Inflammatory macrophage treated with lipopolysaccharide for 4 hours (primary cell): ENCODE results near the gene ELL2.
"Not testable (repeated sequence)": the region's sequence is repeated elsewhere in the genome, so short reads cannot be mapped to it uniquely, and the experiment has no call there.

ENCODE experiments used
- DNase-seq: peaks from one replicate; pipeline ENCODE4 v3.0.0-alpha.2; 2020

Gene ELL2

GRCh38 chr5:95927927-95928723, 33.5 kb downstream of the ELL2 start:
- no peak for DNase-seq

DNA sequence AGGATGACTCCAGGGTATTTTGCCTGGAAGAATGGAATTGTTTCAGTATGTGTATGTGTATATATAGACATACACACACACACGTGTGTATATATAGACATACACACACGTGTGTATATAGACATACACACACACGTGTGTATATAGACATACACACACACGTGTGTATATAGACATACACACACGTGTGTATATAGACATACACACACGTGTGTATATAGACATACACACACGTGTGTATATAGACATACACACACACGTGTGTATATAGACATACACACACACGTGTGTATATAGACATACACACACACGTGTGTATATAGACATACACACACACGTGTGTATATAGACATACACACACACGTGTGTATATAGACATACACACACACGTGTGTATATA, 34.4 kb downstream of the ELL2 start:
- DNase-seq: not testable (repeated sequence)

DNA sequence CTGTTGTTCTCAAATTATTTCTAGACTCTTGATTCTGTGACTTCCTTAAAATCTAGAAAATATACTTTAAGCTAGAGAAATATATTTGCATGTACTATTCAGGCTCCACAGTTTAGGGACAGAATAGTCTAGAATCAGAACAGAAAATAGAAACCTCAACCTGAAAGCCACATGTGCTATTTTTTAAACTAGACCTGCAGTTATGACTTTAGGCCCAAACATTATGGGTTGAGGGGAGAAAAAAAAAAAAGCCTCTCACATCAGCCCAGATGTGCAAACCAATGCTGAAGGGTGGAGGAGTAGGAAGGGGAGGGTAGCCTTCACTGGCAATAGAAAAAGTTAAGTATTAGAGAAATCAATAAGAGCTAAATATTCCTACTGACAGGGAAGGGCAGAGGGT, 35.7 kb downstream of the ELL2 start:
- no peak for DNase-seq

DNA sequence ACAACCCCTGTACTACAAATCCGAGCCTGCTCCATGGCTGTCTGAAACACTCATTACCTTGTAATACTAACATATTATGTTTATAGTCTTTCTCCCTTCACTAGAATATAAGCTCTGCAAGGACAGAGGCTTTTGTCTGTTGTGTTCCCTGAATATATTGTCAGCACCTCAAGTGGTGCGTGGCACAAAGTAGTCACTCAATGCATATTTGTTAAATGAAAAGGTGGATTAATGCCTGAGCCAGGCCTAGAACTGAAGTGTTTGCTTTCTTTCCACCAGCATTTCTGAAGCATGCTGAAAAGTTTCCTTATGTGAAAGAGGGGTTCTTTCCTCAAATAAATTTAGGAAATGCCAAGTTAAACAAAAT, 36.3 kb downstream of the ELL2 start:
- DNase-seq: no peak

DNA sequence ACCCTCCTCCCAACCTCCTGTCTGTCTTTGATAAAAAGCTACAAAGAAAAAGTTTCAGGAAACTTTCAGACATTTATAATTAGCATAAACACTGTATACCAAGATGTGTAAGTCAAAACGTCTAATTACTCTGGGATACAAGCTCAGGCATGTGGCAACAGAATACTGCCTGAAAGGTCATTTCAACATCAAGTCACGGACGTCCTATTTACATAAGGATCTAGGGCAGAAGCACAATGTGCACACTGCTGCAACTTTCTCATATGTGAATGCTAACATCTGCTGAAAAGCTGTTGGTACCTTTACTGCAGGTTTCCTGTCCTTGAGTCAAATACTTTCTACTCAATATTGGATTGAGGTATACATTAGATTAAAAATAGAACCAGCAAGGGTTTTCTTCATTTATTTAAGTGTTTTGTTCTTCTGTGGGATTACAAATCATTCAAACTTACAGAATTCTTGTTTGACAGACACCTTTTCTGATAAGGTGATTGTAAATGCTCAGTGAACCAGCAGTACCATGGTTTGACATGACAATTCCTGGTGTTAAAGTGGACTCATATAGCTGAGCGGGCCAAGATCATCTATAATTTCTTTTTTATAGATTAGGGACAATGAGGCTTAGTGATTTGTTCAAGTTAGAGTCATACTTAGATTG, 36.8 kb downstream of the ELL2 start:
- DNase-seq: peak; percentile 76

GRCh38 chr5:95923918-95924544, 37.6 kb downstream of the ELL2 start:
- DNase-seq: peak; percentile 50

DNA sequence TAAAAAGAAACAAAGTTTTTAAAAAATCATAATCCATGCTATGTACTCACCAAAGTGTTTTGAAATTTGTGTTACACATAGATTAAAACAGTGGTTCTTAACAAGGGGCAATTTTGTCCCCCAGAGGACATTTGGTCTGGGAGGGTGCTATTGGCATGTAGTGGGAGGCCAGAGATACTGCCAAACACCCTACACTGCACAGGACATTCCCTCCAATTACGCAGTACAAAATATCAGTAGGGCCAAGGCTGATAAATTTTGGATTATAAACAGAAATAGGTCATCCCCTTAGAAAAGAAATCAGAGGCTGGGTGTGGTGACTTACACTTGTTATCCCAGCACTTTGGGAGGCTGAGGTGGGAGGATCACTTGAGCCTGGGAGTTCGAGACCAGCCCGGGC, 38.9 kb downstream of the ELL2 start:
- DNase-seq: no peak

DNA sequence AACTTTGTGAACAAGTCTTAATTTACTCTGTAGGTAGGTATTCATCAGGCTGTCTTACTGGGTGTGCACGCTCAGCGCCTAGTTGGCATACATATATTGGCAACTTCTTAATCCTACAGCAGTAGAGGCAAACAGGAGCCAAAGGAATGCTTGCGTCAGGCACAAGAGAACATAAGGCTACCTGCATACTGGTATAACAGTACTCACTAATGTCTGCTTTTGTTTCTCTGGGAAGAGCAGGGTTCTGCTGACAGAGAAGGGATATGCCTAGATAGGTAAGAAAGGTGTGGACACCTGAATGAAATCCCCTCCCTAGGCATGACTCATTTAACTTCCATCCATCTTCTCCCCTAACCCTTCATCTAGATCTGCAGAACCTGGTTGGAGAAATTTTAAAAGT, 40.1 kb downstream of the ELL2 start:
- no peak for DNase-seq

DNA sequence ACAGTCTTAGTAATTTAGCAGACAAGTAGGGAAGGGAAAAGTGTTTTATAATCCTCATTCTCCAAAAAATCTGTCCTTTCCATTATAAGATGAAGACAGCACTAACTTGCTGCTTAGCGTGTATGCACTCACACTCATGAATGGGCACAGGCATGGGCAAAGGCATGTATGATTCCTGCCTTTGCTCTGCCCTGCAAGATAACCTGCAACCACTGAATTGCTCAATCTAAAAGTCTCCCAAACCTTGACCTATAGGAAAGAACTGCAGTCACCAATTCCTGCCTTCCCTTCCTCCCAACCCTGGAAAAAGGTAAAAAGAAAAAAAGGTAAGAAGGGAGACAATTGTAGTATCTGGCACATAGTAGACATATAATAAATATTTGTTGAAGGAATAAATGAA, 40.8 kb downstream of the ELL2 start:
- DNase-seq: no peak

- peak; percentile 66 for DNase-seq
Observed at GRCh38 chr5:95919658-95920057, 42.0 kb downstream of the ELL2 start.

DNA sequence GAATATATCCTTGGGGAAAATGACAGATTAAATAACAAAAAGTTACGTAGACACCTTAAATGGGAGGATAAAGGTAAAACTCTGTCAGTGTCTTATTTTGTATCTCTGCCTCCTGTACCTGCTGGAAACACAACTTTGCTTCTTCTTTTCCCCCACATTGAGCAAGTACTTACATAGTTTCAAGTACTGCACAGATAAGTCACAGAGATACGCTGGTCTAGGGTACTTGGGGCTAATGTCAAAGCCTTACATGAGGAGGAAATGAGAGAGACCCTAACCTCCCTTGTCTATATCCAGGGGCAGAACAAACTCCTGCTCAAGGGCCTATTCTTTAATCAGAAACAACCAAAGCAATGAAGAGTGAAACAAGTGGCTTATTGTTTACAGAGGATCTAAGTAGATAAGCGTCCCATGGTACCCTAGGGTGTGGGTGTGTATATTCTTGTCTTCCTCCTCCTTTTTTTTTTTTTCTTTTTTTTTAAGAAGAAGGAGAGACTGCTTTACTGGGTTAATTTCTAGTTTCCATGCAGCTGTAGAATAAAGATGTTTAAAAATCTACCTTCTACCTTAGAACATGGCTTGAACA, 43.1 kb downstream of the ELL2 start:
- no peak for DNase-seq

- no peak for DNase-seq
Observed at GRCh38 chr5:95917207-95917606, 44.4 kb downstream of the ELL2 start.

GRCh38 chr5:95916687-95917085, 45.0 kb downstream of the ELL2 start:
- DNase-seq: peak; percentile 20

DNA sequence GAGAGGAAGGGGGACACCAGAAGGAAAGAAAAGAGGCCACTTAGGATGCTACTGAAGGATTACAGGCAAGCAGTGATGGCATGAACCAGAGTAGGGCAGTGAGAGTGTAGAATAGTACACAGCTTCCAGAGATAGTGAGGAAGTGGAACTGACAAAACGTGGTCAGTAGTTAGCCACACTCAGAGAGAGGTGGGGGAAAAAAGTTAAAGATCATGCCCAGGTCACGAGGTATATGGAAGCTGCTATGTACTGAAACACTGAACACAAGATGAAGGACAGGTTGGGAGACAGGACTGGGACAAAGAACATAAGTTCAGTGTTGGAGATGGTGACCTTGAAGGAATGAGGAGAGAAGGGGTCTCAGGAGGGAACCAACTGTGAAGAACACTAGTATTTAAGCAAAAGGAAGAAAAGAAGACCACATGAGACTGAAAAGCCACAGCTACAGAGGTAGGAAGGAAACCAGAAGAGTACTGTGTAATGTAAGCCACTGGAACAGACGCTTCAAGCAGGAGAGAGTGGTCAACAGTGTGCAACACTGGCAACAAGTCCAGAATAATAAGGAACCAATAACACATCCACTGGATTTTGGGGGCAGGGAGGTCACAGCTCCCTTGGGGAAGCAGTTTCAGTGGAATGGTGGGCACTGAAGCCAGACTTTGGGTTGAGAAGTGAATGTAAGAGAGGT, 45.5 kb downstream of the ELL2 start:
- peak; percentile 31 for DNase-seq

DNA sequence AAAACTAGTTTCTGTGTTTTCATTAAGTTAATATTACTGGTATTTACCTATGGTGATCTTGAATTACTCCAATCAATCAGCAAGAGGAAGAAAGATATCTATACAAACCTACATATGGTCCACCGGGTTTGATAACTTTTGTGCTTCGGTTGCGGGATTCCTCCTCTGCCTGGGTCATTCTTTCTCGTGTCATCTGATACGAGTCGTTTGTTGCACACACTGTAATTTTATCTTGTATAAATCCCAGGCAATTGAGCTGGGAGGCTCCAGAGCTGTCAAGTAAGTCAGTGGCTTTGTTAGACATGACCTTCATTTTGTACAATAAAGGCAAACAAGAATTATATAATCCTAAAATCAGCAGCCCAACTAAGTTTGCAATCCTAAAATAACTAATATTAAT, 48.0 kb downstream of the ELL2 start:
- DNase-seq: no peak

DNA sequence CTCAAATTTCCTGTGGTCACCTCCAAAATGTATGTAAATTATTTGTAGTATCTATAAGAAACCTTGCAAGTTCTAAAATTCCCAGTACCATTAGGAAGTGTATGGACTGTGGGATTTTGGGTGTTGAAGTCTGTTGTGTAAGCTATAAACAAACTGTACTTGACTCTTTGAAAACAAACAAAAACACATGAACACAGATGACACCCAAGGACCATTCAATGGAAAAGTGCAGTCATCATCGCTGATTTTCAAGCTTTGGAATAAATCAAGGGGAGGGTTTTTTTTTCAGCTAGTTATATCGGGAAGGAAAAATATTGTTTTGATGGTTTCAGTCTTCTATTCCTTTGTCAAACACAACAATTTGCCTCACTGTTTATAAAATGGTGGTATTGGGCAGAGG, 49.6 kb downstream of the ELL2 start:
- DNase-seq: no peak

DNA sequence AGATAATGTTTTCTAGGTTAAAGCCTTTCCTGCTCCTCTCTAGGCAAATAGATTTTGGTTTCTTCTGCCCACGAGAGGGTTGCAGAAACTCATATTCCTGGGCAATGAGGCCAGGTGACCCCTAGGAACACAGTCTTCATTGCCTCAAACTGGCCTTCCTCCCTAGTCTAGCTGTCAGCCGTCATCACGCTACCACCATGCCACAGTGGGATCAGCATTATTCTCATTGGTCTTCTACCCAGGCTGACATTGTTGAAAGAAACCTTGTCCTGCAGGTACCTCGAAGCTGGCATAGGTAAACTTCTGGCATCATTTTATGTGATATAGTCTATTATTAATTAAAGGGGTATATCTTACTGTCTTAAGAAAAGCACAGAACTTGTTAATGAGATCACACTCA, 51.1 kb downstream of the ELL2 start:
- no peak for DNase-seq

- no peak for DNase-seq
Observed at GRCh38 chr5:95909738-95910137, 51.9 kb downstream of the ELL2 start.

DNA sequence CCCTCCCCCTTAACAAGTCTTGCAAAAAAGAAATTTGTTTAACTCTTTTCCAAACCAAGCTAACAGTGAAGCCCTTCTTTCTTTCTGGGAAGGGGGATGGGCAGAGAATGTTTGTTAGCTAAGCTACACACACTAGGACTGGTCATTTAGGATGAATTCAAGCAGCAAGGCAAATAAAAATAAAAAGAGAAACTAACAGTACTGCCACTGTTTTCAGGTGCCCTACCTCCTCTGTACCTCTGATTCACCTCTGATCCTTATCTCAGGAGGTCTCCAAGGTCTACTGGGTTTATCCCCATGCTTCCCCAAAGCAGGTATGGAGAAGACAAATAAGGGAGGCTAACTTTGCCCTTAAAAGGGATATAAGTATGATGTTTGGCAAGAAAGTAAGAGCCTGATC, 52.9 kb downstream of the ELL2 start:
- no peak for DNase-seq

GRCh38 chr5:95907740-95908706, 53.6 kb downstream of the ELL2 start:
- no peak for DNase-seq

DNA sequence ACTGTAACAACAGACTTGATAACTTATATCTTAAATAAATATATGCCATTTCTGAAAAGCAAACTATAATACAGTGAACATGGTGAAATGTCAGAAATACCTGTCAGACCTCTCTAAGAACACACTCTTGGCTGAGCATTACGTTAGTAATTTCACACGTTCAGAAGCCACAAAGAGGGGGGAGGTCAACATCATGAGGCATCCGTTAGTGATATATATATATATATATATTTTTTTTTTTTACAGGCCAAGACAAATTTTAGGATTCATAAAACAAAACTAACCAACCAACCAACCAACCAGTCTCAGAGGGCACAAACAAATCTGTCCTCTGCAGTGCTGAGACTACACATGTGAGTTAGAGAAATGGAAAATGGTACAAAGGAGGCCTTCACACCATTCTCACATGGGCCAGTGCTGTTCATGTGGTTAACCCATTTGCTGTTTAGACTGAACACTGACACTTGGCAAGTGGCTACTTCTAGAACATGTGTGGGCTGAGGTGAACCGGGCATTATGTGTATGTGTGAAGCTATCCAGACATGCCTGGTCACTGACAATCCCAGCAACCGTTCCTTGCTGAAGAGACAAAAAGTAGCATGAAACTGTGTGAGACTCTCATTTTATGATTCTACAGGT, 54.5 kb downstream of the ELL2 start:
- DNase-seq: no peak

DNA sequence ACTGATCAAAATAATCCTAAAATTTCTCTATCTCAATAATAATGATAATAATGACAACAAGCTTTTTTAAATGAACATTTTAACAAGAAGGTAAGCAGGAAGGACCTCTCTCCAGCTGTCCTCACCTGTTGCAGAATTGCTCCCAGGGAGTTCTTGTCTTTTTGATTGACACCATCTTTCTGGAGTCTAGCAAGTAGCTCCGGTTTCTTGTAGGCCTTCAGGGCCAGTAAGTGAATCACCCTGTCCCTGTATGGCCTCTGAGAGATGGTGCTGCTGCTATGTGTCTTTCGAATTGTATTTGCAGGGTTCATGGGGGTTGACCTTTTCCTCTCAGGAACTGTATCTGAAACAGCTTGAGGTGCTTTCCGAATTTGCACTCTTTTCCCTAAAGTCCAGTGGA, 55.3 kb downstream of the ELL2 start:
- not testable (repeated sequence) for DNase-seq
